ENCODE data around the gene PBXIP1. TPM values are rescaled to one million over a fixed set of nuclear protein-coding genes. Genes with fewer than 3 reads are reported as not detected.

The PBXIP1 gene
- total RNA-seq = 10 to 100 TPM; 40.9 to 41.1 TPM

- peak; percentile 47 to 57 for ATAC-seq
- peak; percentile 80 to 85 for DNase-seq (ENCODE audit: low spot score in 2 of 2)
- Mint-ChIP-seq H3K9me3 (no peaks in the 10 kb centered on the region), H3K36me3 (peaks cover 11 to 23% of the 10 kb centered on the region in 2 donors), H3K27ac (peak within 1 kb of the TSS; percentile 97 to 100)
Measured at GRCh38 chr1:154955718-154956543, at the start of gene PBXIP1. Gene PBXIP1 (minus strand): TSS chr1:154956099. CDS start chr1:154953721, 2,378 bp downstream.

GRCh38 chr1:155005076-155006011, 49.4 kb upstream of the PBXIP1 start:
- no peak for DNase-seq (ENCODE audit: low spot score in 2 of 2)
- Mint-ChIP-seq H3K9me3 (no peaks in the 10 kb centered on the region), H3K27ac (peak overlapping the region; percentile 92), H3K36me3 (peaks cover 25 to 33% of the 10 kb centered on the region in 2 donors)
- ATAC-seq = no peak

GRCh38 chr1:155004352-155005075, 48.6 kb upstream of the PBXIP1 start:
- peak in 1 of 2 donors; percentile 69 for DNase-seq (ENCODE audit: low spot score in 2 of 2)
- peak in 1 of 2 donors; percentile 11 for ATAC-seq
- Mint-ChIP-seq H3K36me3 (peaks cover 20 to 25% of the 10 kb centered on the region in 2 donors), H3K27ac (peak overlapping the region; percentile 92 to 96), H3K9me3 (no peaks in the 10 kb centered on the region)

- ATAC-seq = no peak
- DNase-seq (ENCODE audit: low spot score in 2 of 2) = peak in 1 of 2 donors; percentile 78
- H3K36me3 Mint-ChIP-seq = peaks cover 13 to 18% of the 10 kb centered on the region in 2 donors
- no peaks in the 10 kb centered on the region for H3K9me3 Mint-ChIP-seq
- peak overlapping the region; percentile 92 to 96 for H3K27ac Mint-ChIP-seq
Measured at GRCh38 chr1:155003766-155004351, 48.0 kb upstream of the PBXIP1 start.

GRCh38 chr1:155003227-155003765, 47.4 kb upstream of the PBXIP1 start:
- no peak for DNase-seq (ENCODE audit: low spot score in 2 of 2)
- Mint-ChIP-seq H3K27ac (peak overlapping the region; percentile 88 to 92), H3K36me3 (peaks cover 10 to 16% of the 10 kb centered on the region in 2 donors), H3K9me3 (no peaks in the 10 kb centered on the region)
- ATAC-seq = no peak

GRCh38 chr1:155002464-155003226, 46.7 kb upstream of the PBXIP1 start, which contains the start of gene ZBTB7B:
Gene ZBTB7B (plus strand): TSS chr1:155002802. CDS start chr1:155014661, 11,859 bp downstream.
- H3K9me3 Mint-ChIP-seq = no peaks in the 10 kb centered on the region
- DNase-seq (ENCODE audit: low spot score in 2 of 2) (no peak), ATAC-seq (no peak)
- peaks cover 10 to 16% of the 10 kb centered on the region in 2 donors for H3K36me3 Mint-ChIP-seq
- H3K27ac Mint-ChIP-seq = peak within 1 kb of the TSS; percentile 92 to 96

- H3K9me3 Mint-ChIP-seq = no peaks in the 10 kb centered on the region
- DNase-seq (ENCODE audit: low spot score in 2 of 2) (peak; percentile 98 to 99), ATAC-seq (peak; percentile 69 to 74)
- H3K27ac Mint-ChIP-seq = peak overlapping the region; percentile 92 to 96
- peaks cover 10 to 16% of the 10 kb centered on the region in 2 donors for H3K36me3 Mint-ChIP-seq
Measured at GRCh38 chr1:155001675-155002463, 46.0 kb upstream of the PBXIP1 start.

- H3K9me3 Mint-ChIP-seq = no peaks in the 10 kb centered on the region
- H3K36me3 Mint-ChIP-seq = peaks cover 10 to 16% of the 10 kb centered on the region in 2 donors
- peak in 1 of 2 donors; percentile 56 for ATAC-seq
Measured at GRCh38 chr1:155001425-155001674, 45.5 kb upstream of the PBXIP1 start.

GRCh38 chr1:155000726-155001424, 45.0 kb upstream of the PBXIP1 start:
- ATAC-seq (peak; percentile 59 to 71), DNase-seq (ENCODE audit: low spot score in 2 of 2) (peak; percentile 87 to 93)
- Mint-ChIP-seq H3K9me3 (no peaks in the 10 kb centered on the region), H3K36me3 (peaks cover 10 to 16% of the 10 kb centered on the region in 2 donors), H3K27ac (peak overlapping the region; percentile 92)

More at GRCh38 chr1:155001425-155001674, 45.5 kb upstream of the PBXIP1 start:
- no peak for DNase-seq (ENCODE audit: low spot score in 2 of 2)
- peak overlapping the region; percentile 92 for H3K27ac Mint-ChIP-seq

GRCh38 chr1:155000411-155000725, 44.5 kb upstream of the PBXIP1 start:
- DNase-seq (ENCODE audit: low spot score in 2 of 2) (peak in 1 of 2 donors; percentile 44), ATAC-seq (no peak)
- no peaks in the 10 kb centered on the region for H3K9me3 Mint-ChIP-seq
- peak overlapping the region; percentile 73 to 92 for H3K27ac Mint-ChIP-seq
- peaks cover 10 to 16% of the 10 kb centered on the region in 2 donors for H3K36me3 Mint-ChIP-seq

- ATAC-seq (peak; percentile 1 to 12), DNase-seq (ENCODE audit: low spot score in 2 of 2) (peak; percentile 57 to 80)
- peaks cover 10 to 16% of the 10 kb centered on the region in 2 donors for H3K36me3 Mint-ChIP-seq
- H3K27ac Mint-ChIP-seq = peak overlapping the region; percentile 77 to 92
- no peaks in the 10 kb centered on the region for H3K9me3 Mint-ChIP-seq
Measured at GRCh38 chr1:154999571-155000410, 43.9 kb upstream of the PBXIP1 start.

- peaks cover 10 to 11% of the 10 kb centered on the region in 2 donors for H3K36me3 Mint-ChIP-seq
- peak overlapping the region in 1 of 2 donors; percentile 92 for H3K27ac Mint-ChIP-seq
- no peaks in the 10 kb centered on the region for H3K9me3 Mint-ChIP-seq
- ATAC-seq (peak in 1 of 2 donors; percentile 2), DNase-seq (ENCODE audit: low spot score in 2 of 2) (peak; percentile 74 to 75)
Measured at GRCh38 chr1:154998818-154999570, 43.1 kb upstream of the PBXIP1 start.
